HL-60 (cell line): ENCODE measurements around the gene TBX2.

Experiments
- CTCF ChIP-seq: IDR thresholded peaks from one replicate; pipeline ENCODE4 v1.5.1; 2011; ENCODE audit warnings: low read length, control low read depth, inconsistent platforms; ENCODE audit not compliant: insufficient read depth
- GABPA ChIP-seq: IDR thresholded peaks from 2 replicates; pipeline ENCODE4 v1.6.1; 2012; ENCODE audit warnings: low read depth
- POLR2AphosphoS5 ChIP-seq: IDR thresholded peaks from 2 replicates; pipeline ENCODE4 v1.6.1; 2012; ENCODE audit warnings: low read depth
- REST ChIP-seq: IDR thresholded peaks from 2 replicates; pipeline ENCODE4 v1.6.1; 2012; ENCODE audit warnings: low read depth; ENCODE audit not compliant: insufficient replicate concordance

DNA sequence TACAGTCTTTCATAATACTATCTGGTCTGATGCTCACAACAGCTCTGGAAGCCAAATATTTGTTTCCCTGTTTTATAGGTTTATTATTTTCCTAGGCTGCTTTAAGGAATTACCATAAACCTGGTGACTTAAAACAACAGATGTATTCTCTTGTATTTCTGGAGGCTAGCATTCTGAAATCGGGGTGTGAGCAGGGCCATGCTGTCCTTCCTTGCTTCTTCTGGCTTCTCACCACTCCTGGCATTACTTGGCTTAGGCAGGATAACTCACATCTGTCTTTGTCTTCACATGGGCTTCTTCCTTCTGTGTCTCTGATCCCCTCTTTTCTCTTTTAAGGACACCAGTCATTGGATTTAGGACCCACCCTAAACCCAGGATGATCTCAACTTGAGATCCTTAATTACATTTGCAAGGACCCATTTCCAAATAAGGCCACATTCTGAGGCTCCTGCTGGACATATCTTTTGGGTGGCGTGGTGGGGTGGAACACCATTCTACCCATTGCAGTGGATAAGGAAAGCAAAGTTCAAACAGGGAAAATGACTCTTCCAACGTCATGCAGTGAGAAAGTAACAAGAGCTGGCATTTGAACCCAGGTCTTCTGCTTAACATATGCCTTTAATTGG lies 39.2 kb upstream of the TBX2 start:
- TF ChIP-seq CTCF (no peak), GABPA (no peak), REST (no peak), POLR2AphosphoS5 (no peak)
